A673 (cell line): ENCODE measurements around the gene BANP.

Experiments used
- EZH2 ChIP-seq: fragments of 200-600 bp; sonication (generic); IDR thresholded peaks from 2 replicates; pipeline ENCODE4 v1.6.1; 2017; ENCODE audit warnings: borderline replicate concordance, low read depth, mild to moderate bottlenecking, mixed read lengths, antibody characterized with exemption, low read length; ENCODE audit not compliant: poor library complexity, severe bottlenecking
- TF ChIP-seq, protein P1 (sequence below): fragments of 300-800, 200-600 bp; sonication (generic); conservative IDR thresholded peaks from 2 replicates; pipeline ENCODE4 v1.5.1; 2017; ENCODE audit warnings: low read depth, mild to moderate bottlenecking, antibody characterized with exemption, low read length, moderate library complexity, mixed read lengths

DNA sequence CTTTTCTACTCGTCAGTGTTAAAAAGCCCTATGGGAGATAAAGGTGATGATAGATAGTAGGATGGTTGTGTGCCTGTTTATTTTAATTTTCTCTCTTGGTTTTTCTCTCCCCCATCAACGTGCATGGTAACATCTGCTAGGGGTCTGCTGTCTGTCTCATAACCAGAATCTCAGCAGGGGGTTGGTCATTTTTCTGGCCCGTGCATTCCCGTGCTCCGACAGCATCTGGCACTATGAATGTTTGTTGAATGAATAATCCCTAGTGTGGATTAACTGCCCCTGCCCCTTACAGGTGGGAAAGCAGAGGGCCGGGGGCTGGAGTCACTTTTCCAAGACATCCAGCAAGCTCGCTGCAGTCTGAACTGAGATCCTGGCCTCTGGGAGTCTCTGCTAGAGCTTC is 21.2 kb upstream of the BANP start:
- TF ChIP-seq, protein P1, sequence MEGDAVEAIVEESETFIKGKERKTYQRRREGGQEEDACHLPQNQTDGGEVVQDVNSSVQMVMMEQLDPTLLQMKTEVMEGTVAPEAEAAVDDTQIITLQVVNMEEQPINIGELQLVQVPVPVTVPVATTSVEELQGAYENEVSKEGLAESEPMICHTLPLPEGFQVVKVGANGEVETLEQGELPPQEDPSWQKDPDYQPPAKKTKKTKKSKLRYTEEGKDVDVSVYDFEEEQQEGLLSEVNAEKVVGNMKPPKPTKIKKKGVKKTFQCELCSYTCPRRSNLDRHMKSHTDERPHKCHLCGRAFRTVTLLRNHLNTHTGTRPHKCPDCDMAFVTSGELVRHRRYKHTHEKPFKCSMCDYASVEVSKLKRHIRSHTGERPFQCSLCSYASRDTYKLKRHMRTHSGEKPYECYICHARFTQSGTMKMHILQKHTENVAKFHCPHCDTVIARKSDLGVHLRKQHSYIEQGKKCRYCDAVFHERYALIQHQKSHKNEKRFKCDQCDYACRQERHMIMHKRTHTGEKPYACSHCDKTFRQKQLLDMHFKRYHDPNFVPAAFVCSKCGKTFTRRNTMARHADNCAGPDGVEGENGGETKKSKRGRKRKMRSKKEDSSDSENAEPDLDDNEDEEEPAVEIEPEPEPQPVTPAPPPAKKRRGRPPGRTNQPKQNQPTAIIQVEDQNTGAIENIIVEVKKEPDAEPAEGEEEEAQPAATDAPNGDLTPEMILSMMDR = no peak
- no peak for TF ChIP-seq EZH2
